ENCODE results near the gene RUNX2. TPM values are rescaled to one million over a fixed set of nuclear protein-coding genes. Genes with fewer than 3 reads are reported as not detected.

Gene RUNX2
- total and polyA plus RNA-seq, 9 of the 15 experiments (the other 6 are each of a cell fraction or from before 2014, with no cell fraction given) = 0.29 to 1.00 (median 0.43) TPM

DNA sequence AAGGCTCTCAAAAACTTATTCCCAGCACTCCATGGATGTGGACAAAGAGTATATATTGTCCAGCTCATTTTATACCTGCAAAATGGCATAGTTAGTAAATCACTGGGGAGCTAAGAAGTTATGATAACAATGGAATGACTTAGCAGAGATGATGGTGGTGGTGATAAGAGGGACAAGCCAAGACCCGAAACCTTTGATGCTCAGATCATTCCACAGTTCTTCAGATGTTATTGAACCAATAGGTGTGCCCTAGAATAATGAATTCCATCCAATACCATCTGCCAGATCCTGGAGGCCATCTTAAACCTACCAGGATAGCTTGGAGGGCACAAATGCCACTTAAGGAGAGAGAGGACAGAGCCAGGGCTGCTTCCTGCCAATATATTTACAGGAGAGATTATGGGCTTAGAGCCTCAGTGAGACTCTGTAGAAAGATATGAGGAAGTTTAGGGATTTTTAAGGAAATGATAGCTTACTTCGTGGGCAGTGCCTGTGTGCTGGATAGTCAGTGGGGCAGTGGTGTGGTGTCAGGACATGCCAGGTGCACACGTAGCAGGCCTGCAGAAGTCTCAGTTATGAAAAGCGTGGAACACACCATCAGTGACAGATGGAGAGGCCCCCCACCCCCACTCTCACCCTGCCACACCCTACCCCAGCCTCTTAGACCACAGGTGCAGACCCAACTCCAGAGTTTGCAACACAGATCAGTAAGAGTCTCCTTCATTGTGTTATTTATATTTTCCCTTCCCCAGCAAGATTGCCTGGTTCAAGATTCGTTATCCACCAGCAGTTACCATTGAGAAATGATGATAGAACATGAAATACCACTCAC, 259.3 kb downstream of the RUNX2 start:
- Histone ChIP-seq H3K4me3 (no peak overlapping the region), H2AFZ (ENCODE audit: low read depth, low read length) (no peak overlapping the region), H3K27me3 (ENCODE audit: control insufficient read depth in 2 of 2, insufficient read depth in 2 of 2, low read length in 2 of 2) (peaks cover 3% of the 10 kb centered on the region in 2 experiments; a peak in 4 of 5 replicates), H3K4me2 (ENCODE audit: insufficient read depth, low read length) (no peak overlapping the region), H3K9ac (ENCODE audit: insufficient read depth in 1 of 2, low read depth in 2 of 2, low read length in 2 of 2) (no peak overlapping the region), H3K79me2 (ENCODE audit: control insufficient read depth, insufficient read depth, low read length) (no peaks in the 10 kb centered on the region), H3K4me1 (replicated peaks in 1 of 2; ENCODE audit: control insufficient read depth in 2 of 2, insufficient read depth in 2 of 2, low read length in 2 of 2) (no peaks in the 10 kb centered on the region), H3K9me3 (replicated peaks; ENCODE audit: control insufficient read depth, insufficient read depth, low read depth, low read length) (no peaks in the 10 kb centered on the region), H3K36me3 (ENCODE audit: control insufficient read depth, insufficient read depth, low read length) (no peaks in the 10 kb centered on the region), H4K20me1 (replicated peaks; ENCODE audit: control insufficient read depth, insufficient read depth, low read length) (no peaks in the 10 kb centered on the region), H3K9me1 (ENCODE audit: control insufficient read depth, insufficient read depth, low read length) (no peaks in the 10 kb centered on the region), H3K27ac (ENCODE audit: extremely low read depth, low read depth, low read length) (no peak overlapping the region)
- BruUV-seq (replicated peaks) = no TSS peak
- TF ChIP-seq ESRRB (CRISPR knock-in tag; IDR thresholded peaks at IDR 0.05; ENCODE audit: borderline replicate concordance) (no peak), ZNF224 (CRISPR knock-in tag; IDR thresholded peaks at IDR 0.05) (no peak), ZNF143 (CRISPR knock-in tag; IDR thresholded peaks at IDR 0.05) (no peak), KLF1 (tag; IDR thresholded peaks at IDR 0.05) (no peak), MTA1 (IDR thresholded peaks at IDR 0.05; ENCODE audit: borderline replicate concordance) (no peak), ZC3H4 (CRISPR knock-in tag; IDR thresholded peaks at IDR 0.05; ENCODE audit: borderline replicate concordance) (no peak), U2AF1 (optimal IDR thresholded peaks at IDR 0.05; ENCODE audit: low read depth, low read length) (no peak), MAFF (IDR thresholded peaks at IDR 0.05; ENCODE audit: low read length) (no peak), RB1 (IDR thresholded peaks at IDR 0.05; ENCODE audit: low read depth) (no peak)
- TF ChIP-seq, protein P1, sequence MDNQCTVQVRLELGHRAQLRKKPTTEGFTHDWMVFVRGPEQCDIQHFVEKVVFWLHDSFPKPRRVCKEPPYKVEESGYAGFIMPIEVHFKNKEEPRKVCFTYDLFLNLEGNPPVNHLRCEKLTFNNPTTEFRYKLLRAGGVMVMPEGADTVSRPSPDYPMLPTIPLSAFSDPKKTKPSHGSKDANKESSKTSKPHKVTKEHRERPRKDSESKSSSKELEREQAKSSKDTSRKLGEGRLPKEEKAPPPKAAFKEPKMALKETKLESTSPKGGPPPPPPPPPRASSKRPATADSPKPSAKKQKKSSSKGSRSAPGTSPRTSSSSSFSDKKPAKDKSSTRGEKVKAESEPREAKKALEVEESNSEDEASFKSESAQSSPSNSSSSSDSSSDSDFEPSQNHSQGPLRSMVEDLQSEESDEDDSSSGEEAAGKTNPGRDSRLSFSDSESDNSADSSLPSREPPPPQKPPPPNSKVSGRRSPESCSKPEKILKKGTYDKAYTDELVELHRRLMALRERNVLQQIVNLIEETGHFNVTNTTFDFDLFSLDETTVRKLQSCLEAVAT (IDR thresholded peaks at IDR 0.05) = no peak
- TF ChIP-seq, protein P2, sequence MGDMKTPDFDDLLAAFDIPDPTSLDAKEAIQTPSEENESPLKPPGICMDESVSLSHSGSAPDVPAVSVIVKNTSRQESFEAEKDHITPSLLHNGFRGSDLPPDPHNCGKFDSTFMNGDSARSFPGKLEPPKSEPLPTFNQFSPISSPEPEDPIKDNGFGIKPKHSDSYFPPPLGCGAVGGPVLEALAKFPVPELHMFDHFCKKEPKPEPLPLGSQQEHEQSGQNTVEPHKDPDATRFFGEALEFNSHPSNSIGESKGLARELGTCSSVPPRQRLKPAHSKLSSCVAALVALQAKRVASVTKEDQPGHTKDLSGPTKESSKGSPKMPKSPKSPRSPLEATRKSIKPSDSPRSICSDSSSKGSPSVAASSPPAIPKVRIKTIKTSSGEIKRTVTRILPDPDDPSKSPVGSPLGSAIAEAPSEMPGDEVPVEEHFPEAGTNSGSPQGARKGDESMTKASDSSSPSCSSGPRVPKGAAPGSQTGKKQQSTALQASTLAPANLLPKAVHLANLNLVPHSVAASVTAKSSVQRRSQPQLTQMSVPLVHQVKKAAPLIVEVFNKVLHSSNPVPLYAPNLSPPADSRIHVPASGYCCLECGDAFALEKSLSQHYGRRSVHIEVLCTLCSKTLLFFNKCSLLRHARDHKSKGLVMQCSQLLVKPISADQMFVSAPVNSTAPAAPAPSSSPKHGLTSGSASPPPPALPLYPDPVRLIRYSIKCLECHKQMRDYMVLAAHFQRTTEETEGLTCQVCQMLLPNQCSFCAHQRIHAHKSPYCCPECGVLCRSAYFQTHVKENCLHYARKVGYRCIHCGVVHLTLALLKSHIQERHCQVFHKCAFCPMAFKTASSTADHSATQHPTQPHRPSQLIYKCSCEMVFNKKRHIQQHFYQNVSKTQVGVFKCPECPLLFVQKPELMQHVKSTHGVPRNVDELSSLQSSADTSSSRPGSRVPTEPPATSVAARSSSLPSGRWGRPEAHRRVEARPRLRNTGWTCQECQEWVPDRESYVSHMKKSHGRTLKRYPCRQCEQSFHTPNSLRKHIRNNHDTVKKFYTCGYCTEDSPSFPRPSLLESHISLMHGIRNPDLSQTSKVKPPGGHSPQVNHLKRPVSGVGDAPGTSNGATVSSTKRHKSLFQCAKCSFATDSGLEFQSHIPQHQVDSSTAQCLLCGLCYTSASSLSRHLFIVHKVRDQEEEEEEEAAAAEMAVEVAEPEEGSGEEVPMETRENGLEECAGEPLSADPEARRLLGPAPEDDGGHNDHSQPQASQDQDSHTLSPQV (IDR thresholded peaks at IDR 0.05) = no peak
- no peak for FAIRE-seq
- CTCF ChIA-PET (ENCODE audit: low intra/inter-chr PET ratio) = no interaction called here
- intact Hi-C loops (cut with micrococcal nuclease) (no loop called here), in situ Hi-C loops (cut with MboI) (no loop called here)
- 0% methylated on average over 5 of the region's 5 CpGs for WGBS (ENCODE audit: insufficient coverage, low coverage, missing lambda C conversion rate)
- no peak for ATAC-seq
- no peak for DNase-seq (ENCODE audit: extremely low read depth in 1 of 4, low spot score in 3 of 4)
- POLR2A ChIA-PET = interaction anchor here (0.6 to 1.0 kb wide), 3 partner anchors 8 to 962 kb away, joined by 3 read pairs; no protein-coding TSS in a partner anchor

Measured in K562 (cell line).